GM23248 (cell line): Measurements from ENCODE around the gene DHX40.
"Not testable (repeated sequence)": the region's sequence is repeated elsewhere in the genome, so short reads cannot be mapped to it uniquely, and the experiment has no call there.

ENCODE experiments used
- EZH2 ChIP-seq: fragments of 200-600 bp; sonication (generic); IDR thresholded peaks from 2 replicates; pipeline ENCODE4 v1.6.1; 2018; ENCODE audit warnings: antibody characterized with exemption, mild to moderate bottlenecking; ENCODE audit not compliant: insufficient read depth, poor library complexity, severe bottlenecking
- EZH2phosphoT487 ChIP-seq: fragments of 200-600 bp; sonication (generic); IDR thresholded peaks from 2 replicates; pipeline ENCODE4 v1.6.1; 2018; ENCODE audit warnings: antibody characterized with exemption, moderate library complexity, mild to moderate bottlenecking, low read depth; ENCODE audit not compliant: insufficient read depth

DNA sequence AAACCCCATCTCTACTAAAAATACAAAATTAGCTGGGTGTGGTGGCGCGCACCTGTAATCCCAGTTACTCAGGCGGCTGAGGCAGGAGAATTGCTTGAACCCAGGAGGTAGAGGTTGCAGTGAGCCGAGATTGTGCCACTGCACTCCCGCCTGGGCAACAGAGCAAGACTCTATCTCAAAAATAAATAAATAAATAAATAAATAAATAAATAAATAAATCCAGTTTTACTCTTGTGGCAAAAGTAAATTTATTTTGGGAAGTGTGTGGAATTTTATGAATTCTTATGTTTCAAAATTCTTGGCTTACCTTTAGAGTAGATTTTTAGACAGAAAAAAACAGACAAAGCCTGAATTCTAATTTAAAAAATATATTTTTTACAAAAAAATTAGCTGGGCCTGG is 3.7 kb downstream of the DHX40 start:
- TF ChIP-seq EZH2, EZH2phosphoT487: not testable (repeated sequence)
